GM21576 (cell line): Measurements from ENCODE around the gene GALR1.

ENCODE experiments used
- ATAC-seq: cut with Tn5 transposase; IDR thresholded peaks from one replicate; pipeline ENCODE4 v1.9.1; 2021; ENCODE audit warnings: mild to moderate bottlenecking, moderate library complexity; ENCODE audit not compliant: unreplicated experiment

The GALR1 gene

DNA sequence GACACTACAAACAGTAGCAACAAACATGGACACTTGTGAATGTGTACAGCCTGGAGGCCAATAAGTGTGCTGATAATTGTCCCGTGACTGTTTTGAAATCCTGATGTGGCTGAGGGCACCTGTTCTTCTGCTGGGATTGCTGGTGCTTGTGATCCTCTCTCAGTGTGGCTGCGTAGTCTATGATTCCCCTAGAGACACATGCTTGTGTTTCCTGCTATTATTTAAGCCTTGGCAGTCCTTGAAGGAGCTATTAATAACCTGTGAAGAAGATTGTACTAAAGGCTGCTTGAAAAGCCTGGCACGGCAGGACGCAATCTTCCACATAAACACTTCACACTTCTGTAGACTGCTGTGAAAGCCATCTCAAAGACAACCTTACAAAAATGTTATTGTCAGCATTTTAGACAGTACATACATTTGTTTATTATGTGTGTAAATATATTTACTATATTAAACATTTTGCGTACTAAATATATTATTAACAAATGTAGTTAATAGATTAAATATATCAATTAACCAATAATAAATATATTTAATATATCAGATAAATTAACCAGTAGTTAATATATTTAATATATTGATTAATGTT lies 71.4 kb downstream of the GALR1 start:
- no peak for ATAC-seq

DNA sequence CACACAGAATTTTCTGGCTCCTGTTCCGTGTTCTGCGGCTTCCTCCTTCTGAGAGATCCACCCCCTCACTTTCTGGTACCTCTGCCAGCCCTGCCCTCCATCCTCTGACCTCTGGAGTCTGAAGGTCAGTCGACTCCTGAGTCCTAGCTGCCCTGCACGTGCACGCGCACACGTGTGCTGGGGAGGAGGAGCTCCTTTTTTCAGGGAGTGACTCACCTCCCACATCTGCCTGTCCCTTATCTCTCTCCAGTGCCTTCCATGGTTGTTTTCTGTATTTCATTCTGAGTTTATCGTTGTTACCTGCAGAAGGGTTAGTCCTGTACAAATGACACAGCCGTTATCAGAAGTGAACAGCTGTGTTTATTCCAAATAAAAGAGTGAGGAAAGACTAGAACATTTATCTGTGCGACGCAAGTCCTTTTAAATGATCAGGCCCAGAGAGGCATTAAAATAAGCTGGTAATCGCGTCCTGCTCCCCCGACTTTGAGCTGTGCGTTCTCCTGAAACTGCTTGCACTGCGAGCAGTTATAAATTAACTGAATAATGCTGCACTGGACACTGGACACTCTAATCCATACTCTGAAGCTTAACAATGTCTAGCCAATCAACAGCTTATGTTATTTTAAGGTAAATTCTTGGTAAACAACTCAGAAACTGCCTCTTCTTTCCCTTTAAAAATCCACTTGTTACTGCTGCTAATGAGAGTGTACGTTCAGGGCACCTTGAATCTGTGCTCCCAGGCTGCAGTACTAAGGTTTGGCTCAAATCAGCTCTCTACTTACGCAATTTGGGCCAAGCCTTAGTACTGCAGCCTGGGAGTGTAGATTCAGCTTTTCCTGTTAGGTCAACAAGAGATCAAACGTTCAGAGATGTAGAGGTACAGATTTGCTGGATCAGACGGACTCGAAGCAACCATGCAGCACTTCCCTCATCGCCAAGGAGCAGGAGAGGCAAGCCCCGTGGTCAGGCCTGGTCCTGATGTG lies 72.5 kb downstream of the GALR1 start:
- no peak for ATAC-seq

DNA sequence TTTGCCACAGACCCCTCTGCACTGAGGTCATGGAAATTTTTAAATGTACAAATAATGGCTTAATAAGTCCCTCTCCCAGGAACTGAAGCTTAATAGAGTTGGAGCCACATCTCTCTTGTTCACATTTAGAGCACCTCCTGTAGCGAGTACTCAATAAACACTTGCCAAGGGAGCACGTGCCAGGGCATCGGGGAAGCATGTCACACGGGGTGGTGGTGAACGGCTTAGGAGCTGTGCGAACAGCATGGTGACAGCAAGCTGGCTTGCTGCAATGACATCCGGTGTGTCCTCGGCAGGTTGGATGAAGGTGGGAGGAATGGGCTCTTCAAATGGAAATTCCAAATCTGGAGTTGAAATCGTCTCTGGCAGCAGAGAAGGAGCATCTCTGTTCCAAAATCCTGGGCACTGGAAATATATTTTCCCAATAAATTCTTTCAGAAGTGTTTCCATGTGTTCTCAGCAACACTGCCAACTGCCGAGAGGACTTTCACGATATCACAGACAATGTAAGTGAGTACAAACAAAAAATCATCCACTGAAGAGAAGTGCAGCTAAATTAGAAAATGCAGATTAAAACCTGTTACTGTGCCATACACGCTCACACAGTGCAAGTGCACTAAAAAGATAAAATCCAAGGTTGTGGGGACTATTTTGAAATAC lies 74.1 kb downstream of the GALR1 start:
- ATAC-seq, result no peak
